Stimulated activated CD4-positive, alpha-beta T cell treated with anti-CD3 and anti-CD28 coated beads, Interleukin-4, amount 100 ng/mL, for 48 hours (primary cell): ENCODE measurements around the gene ARHGEF26.

Experiments used
- DNase-seq, 2 donors: peaks; one replicate each; pipeline ENCODE4 v3.0.0-alpha.2; 2020; ENCODE audit warnings: low read depth in 2 of 2

Gene ARHGEF26

DNA sequence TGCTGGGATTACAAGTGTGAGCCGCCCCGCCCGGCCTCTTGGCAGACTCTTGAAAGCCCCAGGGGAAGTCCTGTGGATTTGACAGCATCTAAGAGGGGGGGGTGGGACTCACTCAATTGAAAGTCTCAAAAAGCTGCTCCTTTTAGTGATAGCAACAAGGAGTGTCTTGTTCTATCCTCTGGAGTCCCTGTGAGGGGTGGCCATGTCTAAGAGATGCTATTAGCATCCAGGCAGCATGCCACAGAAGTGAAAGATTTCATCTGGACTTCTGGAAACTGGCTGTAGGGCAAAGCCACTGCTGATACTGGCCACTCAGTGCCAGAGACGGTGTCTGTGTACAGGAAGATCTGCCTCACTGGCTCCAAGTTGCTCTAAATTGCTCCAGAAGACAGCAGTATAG, 129.1 kb downstream of the ARHGEF26 start:
- no peak for DNase-seq

DNA sequence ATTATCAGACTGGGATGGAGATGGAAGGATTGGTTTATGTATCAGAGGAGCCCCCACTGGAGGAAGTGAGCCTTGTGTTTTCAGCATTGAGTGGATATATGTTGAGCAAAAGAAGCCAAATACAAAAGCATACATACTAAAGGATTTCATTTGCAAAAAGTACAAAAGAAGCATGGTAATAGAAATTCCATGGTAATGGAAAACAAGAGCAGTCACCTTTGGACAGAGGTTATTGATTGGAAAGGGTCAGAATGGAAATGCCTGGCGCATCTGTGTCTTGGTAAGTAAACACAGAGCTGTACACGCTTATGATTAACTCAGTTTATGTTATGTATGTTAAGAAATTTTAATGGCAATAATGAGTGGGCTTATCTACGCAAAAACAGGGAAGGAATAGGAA, 130.4 kb downstream of the ARHGEF26 start:
- DNase-seq: no peak

DNA sequence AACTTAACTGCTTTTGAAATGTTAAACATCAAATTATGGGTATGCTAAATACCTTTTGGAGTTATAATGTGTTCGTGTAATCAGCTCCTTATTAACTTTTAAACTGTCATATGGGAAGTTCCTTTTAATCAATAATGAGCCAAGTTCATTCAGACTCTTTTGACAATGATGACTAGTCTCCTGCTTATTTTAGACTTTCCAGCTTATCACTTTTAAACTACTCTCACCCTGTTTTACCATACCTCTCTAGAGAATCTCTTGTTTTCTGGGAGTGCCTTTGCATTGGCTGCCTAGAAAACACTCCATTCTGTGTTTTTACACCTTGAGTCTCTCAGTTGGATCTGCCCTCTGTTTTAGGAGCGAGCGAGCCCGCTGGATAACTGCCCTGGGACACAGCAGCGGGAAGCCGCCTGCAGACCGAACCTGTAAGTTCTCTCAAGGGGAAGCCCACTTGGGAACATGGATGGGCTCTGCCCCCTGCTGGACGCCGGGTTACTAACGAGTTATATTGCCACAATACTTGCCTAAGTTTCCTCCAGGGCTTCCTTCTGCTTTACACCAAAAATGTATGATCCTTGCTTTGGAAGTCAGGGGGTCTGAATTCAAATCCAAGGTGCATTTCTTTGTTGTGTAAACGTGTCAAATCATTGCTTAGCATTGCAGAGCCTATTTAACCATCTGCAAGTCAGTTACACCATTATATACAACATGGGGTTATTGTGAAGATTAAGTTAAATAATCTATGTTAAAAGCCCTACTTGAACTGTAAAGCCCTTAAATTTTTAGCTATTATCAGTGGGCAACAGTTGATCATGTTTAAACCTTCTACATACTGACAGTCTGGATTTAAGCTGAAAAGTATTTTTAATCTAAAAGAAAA, 131.8 kb downstream of the ARHGEF26 start:
- peak; percentile 68 for DNase-seq

DNA sequence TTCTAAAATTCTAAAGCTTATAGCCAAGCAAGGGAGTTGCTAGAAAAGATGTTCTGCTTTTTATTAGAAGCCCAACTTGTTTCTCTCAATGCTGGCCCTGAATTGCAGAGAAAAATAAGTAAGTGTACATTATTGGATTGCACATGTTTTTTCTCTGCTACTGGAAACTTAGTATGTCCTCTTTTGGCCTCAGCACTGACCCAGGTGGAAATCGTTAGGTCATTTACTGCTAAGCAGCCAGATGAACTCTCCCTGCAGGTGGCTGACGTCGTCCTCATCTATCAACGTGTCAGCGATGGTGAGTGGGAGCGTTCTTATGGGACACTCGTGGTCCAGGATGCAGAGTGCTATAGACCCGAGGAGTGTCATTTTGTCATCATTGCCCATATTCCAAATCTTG, 133.3 kb downstream of the ARHGEF26 start:
- DNase-seq: no peak

DNA sequence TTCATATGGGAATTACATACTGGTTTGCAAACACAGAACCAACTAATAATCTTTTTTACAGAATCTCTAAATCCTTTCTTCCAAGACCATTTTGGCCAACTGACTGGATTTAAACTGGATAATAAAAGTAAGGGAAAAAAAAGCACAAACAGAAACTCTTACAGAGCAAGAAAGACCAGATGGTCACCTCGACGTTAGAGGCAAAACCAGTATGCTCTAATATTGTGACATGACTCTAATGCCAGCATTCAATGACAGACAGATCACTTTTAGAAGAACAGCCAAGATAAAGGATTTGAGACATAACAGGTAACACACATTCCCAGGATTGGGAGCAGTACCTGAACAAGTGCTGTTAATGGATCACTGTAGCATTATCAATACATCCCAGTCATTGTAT, 152.2 kb downstream of the ARHGEF26 start:
- no peak for DNase-seq

DNA sequence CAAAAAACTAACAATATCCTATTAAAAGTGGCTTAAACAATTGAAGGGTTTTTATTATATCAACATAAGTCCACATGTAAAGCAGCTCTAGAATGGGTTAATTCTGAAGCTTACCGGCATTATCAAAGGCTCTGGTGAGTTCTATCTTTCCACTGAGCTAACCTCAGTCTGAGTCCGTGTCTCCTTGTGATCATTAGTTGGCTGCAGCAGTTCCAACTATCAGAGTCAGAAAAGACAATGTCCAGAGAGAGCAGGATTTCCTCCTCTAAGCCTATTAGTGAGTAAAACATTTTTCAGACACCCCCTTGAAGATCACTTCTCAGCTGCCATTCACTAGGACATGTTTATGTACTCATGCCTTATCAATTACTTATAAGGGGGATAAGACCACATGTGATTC, 153.2 kb downstream of the ARHGEF26 start:
- no peak for DNase-seq

DNA sequence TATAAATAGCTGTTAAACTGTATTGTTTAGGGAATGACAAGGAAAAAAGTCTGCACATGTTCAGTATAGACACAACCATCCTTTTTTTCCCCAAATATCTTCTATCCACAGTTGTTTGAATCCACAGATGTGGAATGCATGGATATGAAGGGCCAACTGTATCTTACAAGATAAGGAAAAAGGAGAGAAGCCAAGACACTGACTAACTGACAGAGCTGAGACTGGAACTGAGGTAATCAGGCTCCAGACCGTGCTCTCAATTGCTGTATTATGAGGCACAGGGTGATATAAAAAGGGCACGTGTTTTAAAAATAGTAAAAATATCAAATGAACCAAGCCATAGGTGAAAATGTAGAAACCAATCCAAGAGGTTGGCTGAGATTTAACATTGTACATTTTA, 154.1 kb downstream of the ARHGEF26 start:
- DNase-seq: no peak

DNA sequence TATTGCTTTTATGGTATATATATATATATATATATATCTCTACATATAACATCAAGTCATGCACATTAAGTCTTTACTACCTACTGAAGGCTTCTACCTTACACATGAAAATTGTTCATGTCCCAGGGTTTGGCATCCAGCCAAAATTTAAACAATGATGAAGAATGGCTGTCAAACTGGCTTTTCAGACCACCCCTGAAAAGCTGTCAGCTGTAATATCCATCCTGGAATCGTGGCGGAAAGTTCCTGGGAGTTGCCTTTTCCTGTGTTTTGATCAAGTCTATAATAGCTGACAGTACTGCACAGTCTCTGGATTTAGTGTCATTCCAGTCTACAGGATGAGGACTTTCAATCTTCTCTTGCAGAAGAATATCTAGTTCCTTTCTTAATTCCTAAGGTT, 154.8 kb downstream of the ARHGEF26 start:
- no peak for DNase-seq

DNA sequence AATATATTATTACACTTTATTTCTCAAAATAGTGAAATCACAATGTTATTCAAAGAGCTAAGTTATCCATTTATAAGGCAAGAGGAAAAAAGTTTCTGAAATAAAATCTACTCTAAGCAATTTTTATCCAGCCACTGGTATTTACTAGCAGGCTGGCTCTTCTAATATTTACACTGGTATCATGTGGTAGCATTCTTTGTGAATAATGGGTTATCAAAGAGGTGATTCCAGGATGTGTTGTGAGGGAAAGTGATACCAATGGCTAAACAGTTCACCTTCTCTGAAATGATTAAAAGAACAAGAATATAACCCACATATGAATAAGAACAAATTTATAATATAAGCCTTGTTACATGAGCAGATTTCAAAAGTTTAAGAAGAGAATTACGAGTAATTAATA, 159.0 kb downstream of the ARHGEF26 start:
- no peak for DNase-seq

DNA sequence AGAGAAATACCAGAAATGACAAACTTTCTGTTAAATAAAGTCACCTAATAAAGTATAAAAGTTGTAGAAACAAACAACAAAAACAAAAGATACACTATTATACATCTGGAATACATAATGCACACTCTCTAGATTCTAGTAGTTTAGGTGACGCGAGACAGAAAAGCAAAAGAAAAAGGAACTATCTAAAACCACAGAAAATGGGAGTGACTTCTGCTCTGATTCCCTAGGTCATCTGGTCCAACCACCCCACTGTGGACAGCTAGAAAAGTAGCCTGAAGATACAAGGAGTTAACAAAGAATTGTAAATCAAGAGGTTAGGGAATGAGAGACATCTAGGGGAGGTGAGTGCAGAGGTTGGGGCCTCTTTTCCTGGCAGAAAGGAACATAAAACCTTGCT, 164.0 kb downstream of the ARHGEF26 start:
- no peak for DNase-seq

DNA sequence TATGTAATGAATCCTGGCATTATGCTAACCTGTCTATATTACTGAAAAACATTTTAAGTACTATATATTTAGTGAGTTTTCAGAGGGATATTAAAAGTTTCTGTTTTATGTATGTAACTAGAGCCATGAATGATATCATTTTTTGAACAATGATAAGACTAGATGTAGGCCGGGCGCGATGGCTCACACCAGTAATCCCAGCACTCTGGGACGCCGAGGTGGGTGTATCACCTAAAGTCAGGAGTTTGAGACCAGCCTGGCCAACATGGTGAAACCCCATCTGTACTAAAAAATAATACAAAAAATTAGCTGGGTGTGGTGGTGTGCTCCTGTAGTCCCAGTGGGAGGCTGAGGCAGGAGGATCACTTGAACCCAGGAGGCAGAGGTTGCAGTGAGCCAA, 169.0 kb downstream of the ARHGEF26 start:
- DNase-seq: no peak

DNA sequence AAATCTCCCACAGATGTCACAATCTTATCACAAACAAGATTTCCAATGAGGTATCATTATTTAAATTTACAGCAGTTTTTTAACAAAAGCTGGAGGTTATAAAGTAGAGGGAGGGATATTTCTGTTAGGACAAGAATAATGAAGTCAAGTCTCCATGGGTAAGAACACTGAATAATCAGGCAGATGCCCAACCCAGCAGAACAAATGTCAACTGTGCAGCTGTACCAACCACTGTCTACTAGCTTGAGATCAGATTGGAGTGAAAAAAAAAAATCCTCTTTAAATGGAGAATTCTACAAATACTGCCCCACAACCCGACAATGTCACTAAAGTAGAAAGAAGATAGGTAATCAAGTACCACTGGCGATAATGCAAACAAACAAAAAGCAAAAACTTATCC, 172.8 kb downstream of the ARHGEF26 start:
- DNase-seq: no peak

DNA sequence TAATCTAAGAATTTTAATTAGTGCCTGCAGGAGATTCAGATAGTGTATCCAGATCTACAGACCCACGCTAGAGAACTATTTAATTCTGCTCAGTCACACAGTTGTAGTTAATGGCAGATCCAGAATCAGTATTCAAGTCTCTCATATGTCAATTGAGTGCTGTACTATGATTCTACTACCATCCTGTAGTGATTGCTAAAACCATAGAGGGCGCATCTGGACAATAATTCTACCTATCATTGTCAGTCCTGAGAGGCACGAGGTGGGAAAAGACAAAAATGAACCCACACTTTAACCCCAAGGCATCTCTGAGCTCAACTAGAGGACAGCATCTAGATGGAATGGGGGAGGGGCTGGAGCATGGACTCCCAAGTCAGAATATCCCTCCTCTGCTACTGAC, 180.4 kb downstream of the ARHGEF26 start:
- no peak for DNase-seq

DNA sequence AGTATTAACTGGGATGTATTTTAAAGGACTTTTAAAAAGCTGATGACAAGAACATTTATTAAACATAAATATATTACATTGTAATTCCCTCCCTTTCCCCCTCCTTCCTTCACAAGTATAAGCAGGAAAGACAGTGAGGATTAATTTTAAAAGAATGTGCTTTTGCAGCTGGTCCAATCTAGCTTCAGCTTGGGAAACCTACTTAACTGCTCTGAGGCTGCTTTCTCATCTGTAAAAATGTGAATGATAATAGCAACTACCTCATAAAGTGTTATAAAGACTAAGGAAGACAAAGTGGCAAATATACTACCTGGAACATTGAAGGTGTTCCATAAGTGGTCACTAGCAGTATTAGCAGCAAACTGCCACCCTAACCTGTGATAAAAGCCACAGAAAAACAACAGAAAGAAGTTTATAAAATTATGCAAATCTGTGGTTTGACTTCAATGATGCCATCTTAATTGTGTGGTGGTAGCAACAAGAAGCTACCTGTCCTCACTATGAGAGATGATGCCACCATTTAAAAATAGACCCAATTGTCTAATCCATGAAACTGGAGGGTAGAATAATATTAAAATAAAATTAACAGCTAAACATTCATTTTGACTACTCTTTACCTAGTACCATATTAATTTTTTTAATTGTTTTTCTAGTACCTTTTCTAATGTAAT, 183.1 kb downstream of the ARHGEF26 start:
- DNase-seq: no peak

DNA sequence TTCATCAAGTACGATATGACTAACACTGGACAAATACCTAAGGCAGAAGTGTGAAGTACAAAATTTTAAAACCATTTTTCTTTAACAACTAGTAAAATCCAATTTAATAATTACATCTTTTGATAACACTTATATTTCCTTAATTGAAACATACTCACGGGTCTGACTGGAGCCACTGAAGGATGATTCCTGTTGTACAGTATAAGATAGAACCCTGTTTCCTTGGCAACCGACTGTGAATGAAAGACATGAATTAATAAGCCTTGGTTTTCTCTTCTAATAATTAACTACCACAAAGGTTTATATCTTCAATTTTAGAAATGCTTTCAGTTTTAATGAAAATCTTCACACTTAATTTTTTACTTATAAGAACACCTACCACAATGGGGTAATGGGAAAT, 183.7 kb downstream of the ARHGEF26 start:
- no peak for DNase-seq

DNA sequence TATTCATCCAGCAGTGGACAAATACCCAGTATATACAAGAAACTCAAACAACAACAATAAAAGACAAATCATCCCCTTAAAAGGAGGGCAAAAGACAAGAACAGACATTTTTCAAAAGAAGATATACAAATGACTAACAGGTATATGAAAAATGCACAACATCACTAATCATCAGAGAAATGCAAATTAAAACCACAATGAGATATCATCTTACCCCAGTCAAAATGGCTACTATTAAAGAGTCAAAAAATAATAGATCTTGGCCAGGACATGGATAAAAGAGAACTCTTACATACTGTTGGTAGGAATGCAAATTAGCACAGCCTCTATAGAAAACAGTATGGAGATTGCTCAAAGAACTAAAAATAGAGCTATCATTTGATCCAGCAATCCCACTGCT, 186.2 kb downstream of the ARHGEF26 start:
- no peak for DNase-seq
